HepG2 (cell line): ENCODE measurements around the gene CRAMP1. TPM values are rescaled to one million over a fixed set of nuclear protein-coding genes. Genes with fewer than 3 reads are reported as not detected.

Experiments
- CHCHD3 ChIP-seq: sonication (generic); formaldehyde crosslinking; IDR thresholded peaks from 2 replicates; pipeline ENCODE4 v1.8.0; 2022; ENCODE audit warnings: mild to moderate bottlenecking, missing genetic modification reagents, moderate library complexity
- JUND ChIP-seq: sonication (generic); formaldehyde crosslinking; IDR thresholded peaks from 2 replicates; pipeline ENCODE4 v1.8.0; 2022; ENCODE audit warnings: mild to moderate bottlenecking, missing genetic modification reagents
- NFKBIZ ChIP-seq: IDR thresholded peaks from 2 replicates; pipeline ENCODE4 v1.6.1; 2018; ENCODE audit warnings: missing genetic modification reagents, missing compliant biosample characterization
- PHF8 ChIP-seq: sonication (generic); formaldehyde crosslinking; IDR thresholded peaks from 2 replicates; pipeline ENCODE4 v1.5.0; 2020; ENCODE audit warnings: missing genetic modification reagents
- SP2 ChIP-seq: sonication (generic); formaldehyde crosslinking; IDR thresholded peaks from 2 replicates; pipeline ENCODE4 v1.5.1; 2020; ENCODE audit warnings: mild to moderate bottlenecking, missing genetic modification reagents
- XRCC5 ChIP-seq: fragments of 200-400 bp; formaldehyde crosslinking; optimal IDR thresholded peaks from 2 replicates; pipeline ENCODE3; 2017; ENCODE audit warnings: mild to moderate bottlenecking, low read length
- ZBTB39 ChIP-seq: sonication (generic); formaldehyde crosslinking; IDR thresholded peaks from 2 replicates; pipeline ENCODE4 v1.5.0; 2020; ENCODE audit warnings: missing genetic modification reagents
- ZNF225 ChIP-seq: sonication (generic); formaldehyde crosslinking; IDR thresholded peaks from 2 replicates; pipeline ENCODE4 v1.4.0; 2020; ENCODE audit warnings: mild to moderate bottlenecking, missing genetic modification reagents
- ZNF383 ChIP-seq: sonication (generic); formaldehyde crosslinking; IDR thresholded peaks from 2 replicates; pipeline ENCODE4 v1.4.0; 2020; ENCODE audit warnings: missing genetic modification reagents, mild to moderate bottlenecking, borderline replicate concordance
- ZNF605 ChIP-seq: sonication (generic); formaldehyde crosslinking; IDR thresholded peaks from 2 replicates; pipeline ENCODE4 v1.8.0; 2022; ENCODE audit warnings: mild to moderate bottlenecking, missing genetic modification reagents
- ZNF609 ChIP-seq: sonication (generic); formaldehyde crosslinking; IDR thresholded peaks from 2 replicates; pipeline ENCODE4 v1.4.0; 2020; ENCODE audit warnings: mild to moderate bottlenecking, missing genetic modification reagents, borderline replicate concordance
- ZNF652 ChIP-seq: IDR thresholded peaks from 2 replicates; pipeline ENCODE4 v1.6.1; 2016; ENCODE audit warnings: low read depth, borderline replicate concordance
- ZNF687 ChIP-seq: sonication (generic); formaldehyde crosslinking; IDR thresholded peaks from 2 replicates; pipeline ENCODE4 v1.5.1; 2020; ENCODE audit warnings: mild to moderate bottlenecking, missing genetic modification reagents, moderate library complexity
- ZNF776 ChIP-seq: sonication (generic); formaldehyde crosslinking; IDR thresholded peaks from 2 replicates; pipeline ENCODE4 v1.4.0; 2020; ENCODE audit warnings: mild to moderate bottlenecking, missing genetic modification reagents
- polyA plus RNA-seq, 8 experiments: library from polyadenylated mRNA; depleted of rRNA in 3 of 8; stranded (reverse) in 7 of 8; unstranded in 1 of 8; fragments of >200 nt; fragmentation: Illumina TruSeq in 4 of 8; extraction: Trizol in 4 of 8; gene quantifications; 2 replicates each; pipeline versions ENCODE4 v1.2.1 to v1.2.3, GENCODE V29; 2011 to 2016; ENCODE audit warnings: low read depth in 4 of 8, missing spikeins in 1 of 8, mixed read lengths in 1 of 8; ENCODE audit not compliant: insufficient read depth in 1 of 8
- total RNA-seq, 5 experiments: library from RNA; depleted of rRNA; stranded (reverse); fragments of >200 nt; fragmentation: Illumina TruSeq; extraction: Trizol; gene quantifications; 2 replicates each; pipeline ENCODE4 v1.2.3, GENCODE V29; 2016; ENCODE audit warnings: low read depth in 1 of 5

The CRAMP1 gene
- total and polyA plus RNA-seq, 2 of the 13 experiments (the other 11 are each of a cell fraction or from before 2014, with no cell fraction given), result 6.8 to 9.7 TPM

GRCh38 chr16:1575578-1575977, 36.6 kb upstream of the CRAMP1 start (continued):
- TF ChIP-seq ZBTB39 (no peak), ZNF225 (CRISPR knock-in tag) (no peak), NFKBIZ (CRISPR knock-in tag) (no peak), JUND (CRISPR knock-in tag) (no peak), ZNF776 (CRISPR knock-in tag) (no peak), ZNF687 (CRISPR knock-in tag) (0 out of 2 replicates have a peak, but pooled peaks have one; percentile 14), SP2 (no peak), ZNF609 (CRISPR knock-in tag) (no peak), ZNF383 (CRISPR knock-in tag) (no peak), CHCHD3 (CRISPR knock-in tag) (no peak), XRCC5 (no peak), ZNF605 (CRISPR knock-in tag) (no peak), ZNF652 (CRISPR knock-in tag) (no peak), PHF8 (no peak)
